Smooth muscle cell (in vitro differentiated cells): Measurements from ENCODE around the gene HTATIP2. TPM values are rescaled to one million over a fixed set of nuclear protein-coding genes. Genes with fewer than 3 reads are reported as not detected.

ENCODE experiments used
- DNase-seq: peaks from one replicate; lab custom pipeline; 2025; ENCODE audit not compliant: unreplicated experiment; lab: John Stamatoyannopoulos, UW
- H2AFZ ChIP-seq: fragments of 200-600 bp; sonication (generic); 2 replicates; pipeline ENCODE4 v1.6.0; 2016; ENCODE audit warnings: antibody characterized with exemption, low read depth, mild to moderate bottlenecking
- H3F3A ChIP-seq: fragments of 200-600 bp; sonication (generic); 2 replicates; pipeline ENCODE4 v1.6.0; 2017; ENCODE audit warnings: antibody characterized with exemption, low read depth
- H3K27ac ChIP-seq: fragments of 200-600 bp; sonication (generic); 2 replicates; pipeline ENCODE4 v1.5.1; 2016; ENCODE audit warnings: low read depth, mild to moderate bottlenecking
- H3K27me3 ChIP-seq: fragments of 200-600 bp; sonication (generic); 2 replicates; pipeline ENCODE4 v1.6.1; 2016; ENCODE audit warnings: low read depth, mild to moderate bottlenecking
- H3K36me3 ChIP-seq: fragments of 200-600 bp; sonication (generic); 2 replicates; pipeline ENCODE4 v1.5.1; 2016; ENCODE audit warnings: low read depth
- H3K4me1 ChIP-seq: fragments of 200-600 bp; sonication (generic); 2 replicates; pipeline ENCODE4 v1.5.1; 2016; ENCODE audit warnings: low read depth
- H3K4me2 ChIP-seq: fragments of 200-600 bp; sonication (generic); 2 replicates; pipeline ENCODE4 v1.6.0; 2016; ENCODE audit warnings: mild to moderate bottlenecking
- H3K4me3 ChIP-seq: fragments of 200-600 bp; sonication (generic); 2 replicates; pipeline ENCODE4 v1.5.1; 2016; ENCODE audit warnings: mild to moderate bottlenecking
- H3K79me2 ChIP-seq: fragments of 200-600 bp; sonication (generic); 2 replicates; pipeline ENCODE4 v1.6.0; 2016; ENCODE audit warnings: low read depth, mild to moderate bottlenecking
- H3K9ac ChIP-seq: fragments of 200-600 bp; sonication (generic); 2 replicates; pipeline ENCODE4 v1.6.0; 2016; ENCODE audit warnings: low read depth
- H3K9me3 ChIP-seq: fragments of 200-600 bp; sonication (generic); replicated peaks from 2 replicates; pipeline ENCODE4 v1.5.1; 2016; ENCODE audit warnings: low read depth
- H4K20me1 ChIP-seq: fragments of 200-600 bp; sonication (generic); 2 replicates; pipeline ENCODE4 v1.6.0; 2016; ENCODE audit warnings: low read depth
- CTCF ChIP-seq: fragments of 200-600 bp; sonication (generic); IDR thresholded peaks from 2 replicates; pipeline ENCODE4 v1.5.1; 2017; ENCODE audit warnings: borderline replicate concordance, mild to moderate bottlenecking, antibody characterized with exemption; ENCODE audit not compliant: insufficient read depth, poor library complexity, severe bottlenecking
- WGBS: methylation state at CpG from one replicate; pipeline ENCODE4 v1.1.7; 2016; ENCODE audit warnings: low lambda C conversion rate; 5-methylcytosine and 5-hydroxymethylcytosine counted together
- polyA plus RNA-seq: library from polyadenylated mRNA; unstranded; fragments of >200 nt; fragmentation: Nextera tagmentation; extraction: Ambion mirVana; gene quantifications from 2 replicates; pipeline ENCODE4 v1.2.1, GENCODE V29; 2016
- total RNA-seq: library from RNA; depleted of rRNA; stranded (reverse); fragments of >200 nt; gene quantifications from 2 replicates; pipeline ENCODE4 v1.2.3, GENCODE V29; 2014

Gene HTATIP2
- total and polyA plus RNA-seq, 2 experiments from 2014 or later = 34.1 to 38.4 TPM

DNA sequence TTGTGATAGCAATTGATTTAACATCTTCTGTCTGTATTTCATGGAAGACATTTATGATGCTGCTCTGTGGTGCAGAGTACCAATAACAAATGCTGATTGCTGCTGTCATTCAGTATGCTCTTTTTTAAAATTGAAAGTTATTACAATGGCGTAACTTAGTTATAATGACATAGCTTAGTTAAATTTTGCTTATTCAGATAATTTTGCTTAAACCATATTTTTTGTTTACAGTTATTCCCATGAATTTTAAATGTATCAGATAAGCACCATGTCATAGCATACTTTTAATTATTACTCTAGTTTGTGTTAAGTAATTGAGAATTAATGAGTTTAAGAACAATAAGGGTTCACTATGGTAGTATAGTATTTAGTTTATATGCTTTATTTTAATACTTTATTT lies 39.5 kb downstream of the HTATIP2 start:
- DNase-seq = no peak
- no peak for TF ChIP-seq CTCF
- H3K9me3 ChIP-seq = no peaks in the 10 kb centered on the region
- H3F3A ChIP-seq = no peaks in the 10 kb centered on the region
- WGBS = 97% methylated on average over 1 of the region's 1 CpG
- H3K4me2 ChIP-seq = no peak overlapping the region
- no peaks in the 10 kb centered on the region for H4K20me1 ChIP-seq
- H3K9ac ChIP-seq = no peak overlapping the region
- H3K27me3 ChIP-seq = no peaks in the 10 kb centered on the region
- H2AFZ ChIP-seq = no peak overlapping the region
- H3K36me3 ChIP-seq = peaks cover 6% of the 10 kb centered on the region
- no peak overlapping the region for H3K4me3 ChIP-seq
- peaks cover 3% of the 10 kb centered on the region for H3K79me2 ChIP-seq
- no peak overlapping the region for H3K27ac ChIP-seq
- no peaks in the 10 kb centered on the region for H3K4me1 ChIP-seq

- no peak for TF ChIP-seq CTCF
- Histone ChIP-seq H3K36me3 (peaks cover 6% of the 10 kb centered on the region), H2AFZ (no peak overlapping the region), H3K4me2 (no peak overlapping the region), H3K4me1 (no peaks in the 10 kb centered on the region), H3K9ac (no peak overlapping the region), H4K20me1 (no peaks in the 10 kb centered on the region), H3K27ac (no peak overlapping the region), H3F3A (no peaks in the 10 kb centered on the region), H3K27me3 (no peaks in the 10 kb centered on the region), H3K79me2 (no peaks in the 10 kb centered on the region), H3K4me3 (no peak overlapping the region), H3K9me3 (no peaks in the 10 kb centered on the region)
- DNase-seq = no peak
These were observed 43.0 kb downstream of the HTATIP2 start for GRCh38 chr11:20406484-20406883.

DNA sequence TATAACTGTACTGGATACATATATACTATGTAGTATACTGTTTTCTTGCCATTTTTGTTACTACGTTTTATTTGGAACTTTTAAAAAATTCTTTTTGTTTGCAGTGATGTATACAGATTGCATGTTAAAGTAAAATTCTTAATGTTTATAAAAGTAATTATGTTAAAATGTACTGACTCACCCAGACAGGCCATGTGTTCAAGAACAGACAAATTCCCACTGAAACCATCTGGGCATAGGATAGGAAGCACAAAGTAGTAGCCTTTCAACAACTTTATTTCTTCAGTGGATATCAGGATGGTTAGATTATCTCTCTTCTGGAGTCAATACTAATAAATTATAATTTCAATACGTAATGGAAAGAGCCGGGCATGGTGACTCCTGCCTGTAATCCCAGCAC lies 43.8 kb downstream of the HTATIP2 start:
- Histone ChIP-seq H3K9ac (no peak overlapping the region), H4K20me1 (no peaks in the 10 kb centered on the region), H3K4me3 (no peak overlapping the region), H3F3A (no peaks in the 10 kb centered on the region), H3K4me2 (no peak overlapping the region), H2AFZ (no peak overlapping the region), H3K27me3 (no peaks in the 10 kb centered on the region), H3K4me1 (no peaks in the 10 kb centered on the region), H3K27ac (no peak overlapping the region), H3K79me2 (no peaks in the 10 kb centered on the region), H3K36me3 (peaks cover 6% of the 10 kb centered on the region), H3K9me3 (no peaks in the 10 kb centered on the region)
- DNase-seq = no peak
- WGBS = 54% methylated on average over 3 of the region's 3 CpGs
- TF ChIP-seq CTCF = no peak

DNA sequence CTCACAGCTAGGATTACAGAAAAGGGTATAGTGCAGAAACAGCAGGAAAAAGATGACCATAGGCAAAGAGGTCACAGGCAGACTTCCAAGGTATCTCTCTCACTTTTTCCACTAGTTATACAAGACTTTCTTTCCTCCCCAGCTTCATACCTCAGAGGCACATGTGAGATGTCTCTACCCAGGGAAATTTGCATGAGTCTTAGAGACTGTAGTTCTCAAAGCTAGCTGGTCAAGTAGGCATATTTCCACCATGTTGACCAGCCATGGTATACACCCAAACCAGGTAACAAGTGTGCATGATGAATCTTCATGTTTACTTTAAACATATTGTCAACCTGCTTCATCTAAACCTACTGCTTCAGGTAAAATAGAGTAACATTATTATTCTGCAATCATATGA lies 51.9 kb downstream of the HTATIP2 start:
- Histone ChIP-seq H3K4me3 (no peak overlapping the region), H4K20me1 (no peaks in the 10 kb centered on the region), H3K27ac (no peak overlapping the region), H3K9me3 (no peaks in the 10 kb centered on the region), H3K79me2 (no peaks in the 10 kb centered on the region), H3K27me3 (no peaks in the 10 kb centered on the region), H3K4me1 (no peaks in the 10 kb centered on the region), H3K4me2 (no peak overlapping the region), H3F3A (no peaks in the 10 kb centered on the region), H2AFZ (no peak overlapping the region), H3K36me3 (no peaks in the 10 kb centered on the region), H3K9ac (no peak overlapping the region)
- no peak for DNase-seq
- TF ChIP-seq CTCF = no peak
